GM21390 (cell line): Measurements from ENCODE around the gene TSPY10.
"Not testable (repeated sequence)": the region's sequence is repeated elsewhere in the genome, so short reads cannot be mapped to it uniquely, and the experiment has no call there.

Experiments used
- ATAC-seq: cut with Tn5 transposase; IDR thresholded peaks from one replicate; pipeline ENCODE4 v1.9.1; 2021; ENCODE audit not compliant: unreplicated experiment

TSPY10 gene, protein sequence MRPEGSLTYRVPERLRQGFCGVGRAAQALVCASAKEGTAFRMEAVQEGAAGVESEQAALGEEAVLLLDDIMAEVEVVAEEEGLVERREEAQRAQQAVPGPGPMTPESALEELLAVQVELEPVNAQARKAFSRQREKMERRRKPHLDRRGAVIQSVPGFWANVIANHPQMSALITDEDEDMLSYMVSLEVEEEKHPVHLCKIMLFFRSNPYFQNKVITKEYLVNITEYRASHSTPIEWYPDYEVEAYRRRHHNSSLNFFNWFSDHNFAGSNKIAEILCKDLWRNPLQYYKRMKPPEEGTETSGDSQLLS

DNA sequence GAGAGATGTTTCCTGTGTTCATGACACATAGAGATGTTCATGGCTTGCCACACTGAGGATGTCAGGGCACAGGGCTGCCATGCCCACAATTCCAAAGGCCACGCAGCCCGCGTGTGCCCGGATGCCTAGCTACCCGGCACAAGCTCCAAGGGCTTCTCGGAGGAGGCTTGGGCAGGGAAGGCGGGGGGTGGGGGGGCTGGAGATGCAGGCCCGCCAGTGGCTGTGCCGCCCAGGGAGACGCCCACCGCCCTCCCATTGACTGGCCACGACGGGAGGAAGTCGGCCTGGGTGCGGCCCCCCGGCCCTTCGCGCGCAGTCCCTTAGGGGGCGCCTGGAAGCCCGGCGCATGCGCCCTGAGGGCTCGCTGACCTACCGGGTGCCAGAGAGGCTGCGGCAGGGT, at the start of gene TSPY10:
TSPY10 (plus strand) TSS at position 301 of the 400 bp plus-strand sequence; CDS start at position 347, 46 bp downstream.
- not testable (repeated sequence) for ATAC-seq

DNA sequence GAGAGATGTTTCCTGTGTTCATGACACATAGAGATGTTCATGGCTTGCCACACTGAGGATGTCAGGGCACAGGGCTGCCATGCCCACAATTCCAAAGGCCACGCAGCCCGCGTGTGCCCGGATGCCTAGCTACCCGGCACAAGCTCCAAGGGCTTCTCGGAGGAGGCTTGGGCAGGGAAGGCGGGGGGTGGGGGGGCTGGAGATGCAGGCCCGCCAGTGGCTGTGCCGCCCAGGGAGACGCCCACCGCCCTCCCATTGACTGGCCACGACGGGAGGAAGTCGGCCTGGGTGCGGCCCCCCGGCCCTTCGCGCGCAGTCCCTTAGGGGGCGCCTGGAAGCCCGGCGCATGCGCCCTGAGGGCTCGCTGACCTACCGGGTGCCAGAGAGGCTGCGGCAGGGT, 40.7 kb upstream of the TSPY10 start, which contains the start of gene TSPY9:
TSPY9 (plus strand) TSS at position 301 of the 400 bp plus-strand sequence; CDS start at position 347, 46 bp downstream.
- ATAC-seq: not testable (repeated sequence)

DNA sequence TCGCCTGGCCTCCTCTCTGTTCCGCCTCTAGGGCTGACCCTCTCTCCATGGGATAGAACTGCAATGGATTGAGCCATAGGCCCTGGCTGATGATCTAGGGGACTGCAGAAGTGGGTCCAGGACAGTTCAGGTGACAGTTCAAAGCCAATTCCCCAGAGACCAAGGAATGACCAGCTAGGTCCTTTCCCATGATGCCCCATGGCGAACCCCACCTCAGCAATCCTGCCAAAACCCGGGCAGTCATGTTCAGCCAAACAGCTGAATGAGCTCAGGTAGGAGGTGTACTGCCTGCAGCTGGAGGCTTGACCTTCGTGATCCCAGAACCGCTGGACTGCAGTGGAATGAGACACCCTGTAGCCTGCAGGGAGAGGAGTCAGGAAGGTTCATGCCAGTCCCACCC, 23.3 kb upstream of the TSPY10 start:
- ATAC-seq: not testable (repeated sequence)

DNA sequence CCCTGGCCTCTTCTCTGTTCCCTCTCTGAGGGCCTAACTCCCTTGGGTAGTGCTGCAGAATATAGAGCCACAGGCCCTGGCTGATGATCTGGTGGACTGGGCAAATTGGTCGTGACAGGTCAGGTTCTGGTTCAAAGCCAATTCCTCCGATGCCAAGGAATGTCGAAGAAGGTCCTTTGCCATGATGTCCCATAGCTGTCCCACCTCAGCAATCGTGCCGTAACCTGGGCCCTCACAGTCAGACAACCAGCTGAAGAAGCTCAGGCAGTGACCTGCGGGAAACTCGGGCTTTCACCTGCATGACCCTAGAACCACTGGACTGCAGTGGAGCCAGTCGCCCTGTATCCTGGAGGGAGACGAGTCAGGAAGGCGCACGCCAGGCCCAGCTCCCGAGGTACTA, 11.4 kb upstream of the TSPY10 start:
- ATAC-seq: not testable (repeated sequence)
